Stomach (tissue), 9 donors: Measurements from ENCODE around the gene NAPG. TPM values are rescaled to one million over a fixed set of nuclear protein-coding genes. Genes with fewer than 3 reads are reported as not detected.

Experiments used
- DNase-seq, 2 donors: peaks; one replicate each; pipeline versions ENCODE4 v3.0.0 to v3.0.0-alpha.2; 2013 to 2019
- H3K27ac ChIP-seq, 5 donors: fragments of 200-600 bp in 4 of 5; sonication (generic) in 4 of 5; one replicate each; pipeline ENCODE4 v1.5.1; 2013 to 2019; ENCODE audit warnings: mild to moderate bottlenecking in 1 of 5, moderate library complexity in 1 of 5
- H3K27me3 ChIP-seq, 3 donors: fragments of 200-600 bp; sonication (generic); one replicate each; pipeline ENCODE4 v1.5.1; 2017 to 2019; ENCODE audit warnings: mixed run types in 1 of 3
- H3K36me3 ChIP-seq, 4 donors: fragments of 200-600 bp; sonication (generic); 1 replicate in 3 of 4; 2 replicates in 1 of 4; pipeline ENCODE4 v1.5.1; 2016 to 2019
- H3K4me1 ChIP-seq, 4 donors: fragments of 200-600 bp; sonication (generic); one replicate each; pipeline ENCODE4 v1.5.1; 2016 to 2019
- H3K4me3 ChIP-seq, 4 donors: fragments of 200-600 bp; sonication (generic) in 3 of 4; one replicate each; pipeline ENCODE4 v1.5.1; 2016 to 2019; ENCODE audit warnings: mild to moderate bottlenecking in 1 of 4
- H3K9me3 ChIP-seq, 4 donors: fragments of 200-600 bp; sonication (generic); one replicate each; pipeline ENCODE4 v1.5.1; 2016 to 2019
- CTCF ChIP-seq, 7 experiments: fragments of 450-650 bp in 4 of 7; fragments of 200-600 bp in 3 of 7; sonication (generic) in 3 of 7; IDR thresholded peaks; one replicate each; pipeline ENCODE4 v1.5.1; 2016 to 2019; ENCODE audit warnings: antibody characterized with exemption in 7 of 7, control low read depth in 2 of 7, mild to moderate bottlenecking in 1 of 7
- EP300 ChIP-seq: sonication (generic); formaldehyde crosslinking; IDR thresholded peaks from one replicate; pipeline ENCODE4 v1.6.1; 2017; ENCODE audit warnings: antibody characterized with exemption
- POLR2A ChIP-seq, 4 donors: fragments of 450-650 bp; IDR thresholded peaks; one replicate each; pipeline ENCODE4 v1.6.1; 2016; ENCODE audit warnings: antibody characterized with exemption in 4 of 4, control low read depth in 2 of 4, mild to moderate bottlenecking in 1 of 4, moderate library complexity in 1 of 4
- POLR2AphosphoS5 ChIP-seq, 3 donors: sonication (generic); formaldehyde crosslinking; IDR thresholded peaks; one replicate each; pipeline ENCODE4 v1.6.1; 2016; ENCODE audit warnings: antibody characterized with exemption in 3 of 3
- WGBS, 5 donors: extraction: QIAGEN DNeasy Blood & Tissue Kit in 3 of 5; methylation state at CpG; one replicate each; pipeline versions ENCODE4 v1.1.5 to v1.1.7; 2013 to 2018; 5-methylcytosine and 5-hydroxymethylcytosine counted together
- intact Hi-C: fragments of 100-400 bp; cut with DNase I; formaldehyde crosslinking; loops from one replicate; pipeline ENCODE4 v1.15.1; 2023; ENCODE audit warnings: low total_unique reads
- polyA plus RNA-seq, 3 donors: library from polyadenylated mRNA; stranded (reverse); fragments of 200-250 nt; gene quantifications; one replicate each; pipeline ENCODE4 v1.2.3, GENCODE V29; 2013
- total RNA-seq, 5 donors: library from RNA; depleted of rRNA; stranded (reverse); fragments of >200 nt; gene quantifications; one replicate each; pipeline versions ENCODE4 v1.1.0 to v1.2.3, GENCODE V29; 2014 to 2016
- donor health status: healthy with polysubstance abuse.
- donor health status: Bipolar disorder and iron deficiency.
- donor health status: healthy.

Gene NAPG
- total and polyA plus RNA-seq, 8 donors = 5.5 to 83.7 (median 17.6) TPM

- intact Hi-C loops = no loop called here
- Histone ChIP-seq H3K36me3 (no peaks in the 10 kb centered on the region), H3K27me3 (no peaks in the 10 kb centered on the region), H3K4me1 (peaks cover 11 to 30% (median 19%) of the 10 kb centered on the region in 4 donors), H3K9me3 (no peaks in the 10 kb centered on the region), H3K4me3 (no peak overlapping the region), H3K27ac (peak overlapping the region in 1 of 5 donors; percentile 22)
- DNase-seq = no peak
- TF ChIP-seq POLR2AphosphoS5 (IDR thresholded peaks at IDR 0.05) = no peak
- TF ChIP-seq CTCF (IDR thresholded peaks at IDR 0.05) = no peak
- no peak for TF ChIP-seq POLR2A (IDR thresholded peaks at IDR 0.05)
- TF ChIP-seq EP300 = no peak
These were observed 11.2 kb upstream of the NAPG start for GRCh38 chr18:10514601-10515000.

- Histone ChIP-seq H3K27me3 (no peaks in the 10 kb centered on the region), H3K36me3 (no peaks in the 10 kb centered on the region), H3K9me3 (no peaks in the 10 kb centered on the region), H3K27ac (no peak overlapping the region), H3K4me1 (peaks cover 11 to 39% (median 25%) of the 10 kb centered on the region in 4 donors), H3K4me3 (no peak overlapping the region)
- 53 to 74% (median 61%) methylated on average over 4 of the region's 4 CpGs for WGBS, 5 donors
- no peak for DNase-seq
- intact Hi-C loops = no loop called here
- no peak for TF ChIP-seq POLR2AphosphoS5 (IDR thresholded peaks at IDR 0.05)
- TF ChIP-seq POLR2A (IDR thresholded peaks at IDR 0.05) = no peak
- TF ChIP-seq CTCF (IDR thresholded peaks at IDR 0.05) = no peak
- no peak for TF ChIP-seq EP300
These were observed 10.4 kb upstream of the NAPG start for GRCh38 chr18:10515456-10515855.

- Histone ChIP-seq H3K4me1 (peaks cover 11 to 39% (median 25%) of the 10 kb centered on the region in 4 donors), H3K27me3 (no peaks in the 10 kb centered on the region), H3K27ac (no peak overlapping the region), H3K9me3 (no peaks in the 10 kb centered on the region), H3K36me3 (no peaks in the 10 kb centered on the region), H3K4me3 (no peak overlapping the region)
- TF ChIP-seq POLR2AphosphoS5 (IDR thresholded peaks at IDR 0.05) (no peak), EP300 (no peak), CTCF (IDR thresholded peaks at IDR 0.05) (no peak), POLR2A (IDR thresholded peaks at IDR 0.05) (no peak)
- DNase-seq = no peak
- intact Hi-C loops = no loop called here
- 75 to 87% (median 85%) methylated on average over 2 of the region's 2 CpGs for WGBS, 5 donors
These were observed 9.7 kb upstream of the NAPG start for GRCh38 chr18:10516078-10516477.

- H3K4me3 ChIP-seq = no peak overlapping the region
- DNase-seq = peak; percentile 35 to 86
- 19 to 46% (median 23%) methylated on average over 12 of the region's 12 CpGs for WGBS, 5 donors
- H3K27ac ChIP-seq = peak overlapping the region in 4 of 5 donors; percentile 60 to 79 (median 71)
- no peaks in the 10 kb centered on the region for H3K27me3 ChIP-seq
- H3K4me1 ChIP-seq = peaks cover 11 to 35% (median 25%) of the 10 kb centered on the region in 4 donors
- no peaks in the 10 kb centered on the region for H3K36me3 ChIP-seq
- TF ChIP-seq CTCF (IDR thresholded peaks at IDR 0.05) = peak in 3 of 7 experiments; percentile 8 to 45 (median 19)
- no peak for TF ChIP-seq EP300
- TF ChIP-seq POLR2AphosphoS5 (IDR thresholded peaks at IDR 0.05) = peak in 1 of 3 donors; percentile 82
- TF ChIP-seq POLR2A (IDR thresholded peaks at IDR 0.05) = no peak
- no peaks in the 10 kb centered on the region for H3K9me3 ChIP-seq
- intact Hi-C loops = no loop called here
These were observed 7.1 kb upstream of the NAPG start for GRCh38 chr18:10518595-10519255.
